ENCODE data around the gene PTPRT.

Gene PTPRT

DNA sequence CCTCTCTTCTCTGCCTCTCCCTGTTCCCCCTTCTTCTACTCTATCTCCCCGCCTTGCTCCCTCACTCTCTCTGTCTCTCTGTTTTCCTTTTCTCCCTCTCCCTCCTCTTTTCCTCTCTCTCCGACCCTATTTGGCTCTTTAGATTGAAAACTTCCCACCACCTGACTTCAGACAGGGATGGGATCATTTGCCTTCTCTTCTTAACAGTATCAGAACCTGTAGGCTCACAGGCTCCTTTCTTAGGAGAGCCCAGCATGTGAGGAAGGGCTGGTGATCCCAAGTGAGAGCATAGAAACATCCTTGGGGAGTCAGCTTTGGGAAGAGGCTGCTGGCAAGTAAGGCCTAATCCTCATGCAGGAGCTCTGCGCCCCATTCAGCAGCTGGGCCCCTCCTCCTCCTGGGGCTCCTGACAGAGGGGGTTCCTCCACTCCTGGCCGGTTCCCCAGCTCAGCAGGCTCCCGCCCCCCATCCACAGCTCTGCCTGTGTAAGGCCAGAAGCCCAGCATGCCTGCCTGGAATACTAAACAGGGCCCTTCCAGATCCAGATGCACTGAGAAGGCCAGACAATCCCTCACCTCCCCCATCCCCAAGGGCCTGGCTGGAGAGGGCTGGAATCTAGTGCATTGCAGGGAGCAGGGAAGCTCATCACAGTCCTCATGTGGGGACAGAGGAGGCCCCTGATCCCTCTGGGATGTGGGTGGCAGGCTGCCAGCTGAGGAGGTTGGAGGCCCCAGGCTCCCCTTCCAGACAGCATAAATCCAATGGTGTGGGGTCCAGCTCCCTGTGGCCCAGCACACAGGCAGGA, 93.4 kb downstream of the PTPRT start:
- Mint-ChIP-seq H3K36me3 (no peaks in the 10 kb centered on the region), H3K9me3 (peaks cover 14% of the 10 kb centered on the region), H3K27me3 (peaks cover 8% of the 10 kb centered on the region), H3K27ac (no peak overlapping the region), H3K4me3 (no peak overlapping the region), H3K4me1 (no peaks in the 10 kb centered on the region)

DNA sequence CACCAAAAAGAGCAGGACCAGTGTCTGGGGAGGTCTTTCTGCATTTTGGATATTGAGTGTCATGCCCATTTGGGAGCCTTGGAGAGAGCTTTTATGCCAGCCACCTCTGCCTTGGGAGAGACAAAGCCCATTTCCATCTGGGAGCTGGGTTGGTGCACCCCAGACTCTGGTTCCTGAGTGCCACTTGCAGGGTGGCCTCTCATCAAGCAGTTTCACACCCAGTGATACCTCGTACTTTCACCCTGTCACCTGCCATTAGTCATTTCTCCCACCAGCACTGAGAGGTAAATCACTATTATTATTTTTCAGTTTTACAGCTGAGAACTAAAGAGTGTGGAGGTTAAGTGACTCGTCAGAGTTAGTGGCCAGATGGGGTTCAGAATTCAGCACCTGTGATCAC, 94.7 kb downstream of the PTPRT start:
- Mint-ChIP-seq H3K27ac (no peak overlapping the region), H3K36me3 (no peaks in the 10 kb centered on the region), H3K4me3 (no peak overlapping the region), H3K4me1 (no peaks in the 10 kb centered on the region), H3K27me3 (peaks cover 8% of the 10 kb centered on the region), H3K9me3 (peaks cover 14% of the 10 kb centered on the region)

DNA sequence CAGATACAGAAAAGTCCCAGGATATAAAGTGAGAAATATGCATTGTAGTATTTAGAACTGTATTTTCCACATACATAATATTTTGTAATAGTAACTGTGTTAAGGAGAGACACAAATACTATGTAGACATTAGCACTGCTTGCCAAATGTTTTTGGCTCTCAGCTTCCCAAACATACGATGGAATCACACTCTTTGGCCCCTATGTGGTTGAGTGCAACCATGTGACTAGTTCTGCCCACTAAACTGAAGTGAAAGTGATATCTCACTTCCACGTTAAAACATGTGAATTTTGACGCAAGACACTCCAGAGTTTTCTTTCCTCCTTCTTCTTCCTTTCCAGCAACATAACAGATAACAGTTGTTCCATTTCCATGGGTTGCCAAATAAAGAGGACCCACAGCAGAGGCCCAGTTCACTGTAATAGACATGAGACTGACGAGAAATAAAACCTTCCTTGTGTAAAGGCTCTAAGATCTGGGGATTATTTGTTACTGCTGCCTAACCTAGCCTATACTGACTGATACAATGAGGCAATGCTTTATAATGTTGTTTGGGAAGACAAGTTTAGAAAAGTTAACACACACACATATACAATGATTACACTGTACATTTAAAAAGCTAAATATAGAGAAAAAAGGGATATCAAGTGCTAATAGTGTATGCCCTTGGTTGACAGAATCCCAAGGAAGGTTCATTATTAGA, 97.2 kb downstream of the PTPRT start:
- Mint-ChIP-seq H3K9me3 (peaks cover 18% of the 10 kb centered on the region), H3K4me1 (no peaks in the 10 kb centered on the region), H3K27me3 (peaks cover 4% of the 10 kb centered on the region), H3K27ac (no peak overlapping the region), H3K4me3 (no peak overlapping the region), H3K36me3 (no peaks in the 10 kb centered on the region)

GRCh38 chr20:43068482-43068881, 121.2 kb downstream of the PTPRT start:
- no peak overlapping the region for H3K27ac Mint-ChIP-seq
- peaks cover 4% of the 10 kb centered on the region for H3K9me3 Mint-ChIP-seq
- no peaks in the 10 kb centered on the region for H3K36me3 Mint-ChIP-seq
- peaks cover 1% of the 10 kb centered on the region for H3K27me3 Mint-ChIP-seq
- H3K4me3 Mint-ChIP-seq: no peak overlapping the region
- no peaks in the 10 kb centered on the region for H3K4me1 Mint-ChIP-seq

DNA sequence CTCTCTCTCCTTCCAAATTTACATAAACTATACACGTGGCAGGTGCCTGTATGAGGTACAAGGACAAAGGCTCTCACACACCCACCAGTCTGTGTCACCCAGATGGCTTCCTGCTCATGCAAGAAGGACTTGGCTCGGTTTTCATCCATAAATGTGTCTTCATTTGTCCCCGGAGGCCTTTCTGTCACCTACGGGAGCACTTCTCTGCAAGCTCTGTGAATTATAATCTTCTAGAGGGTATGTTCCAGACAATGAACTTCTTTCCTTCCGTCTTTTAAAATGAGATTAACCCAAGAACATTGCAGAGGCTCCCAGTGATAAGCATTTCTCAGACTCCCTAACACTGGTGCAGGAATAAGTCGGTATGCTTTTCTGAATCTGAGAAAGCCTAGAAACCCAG, 123.6 kb downstream of the PTPRT start:
- Mint-ChIP-seq H3K27ac (no peak overlapping the region), H3K4me3 (no peak overlapping the region), H3K9me3 (peaks cover 4% of the 10 kb centered on the region), H3K27me3 (peaks cover 1% of the 10 kb centered on the region), H3K36me3 (no peaks in the 10 kb centered on the region), H3K4me1 (no peaks in the 10 kb centered on the region)

DNA sequence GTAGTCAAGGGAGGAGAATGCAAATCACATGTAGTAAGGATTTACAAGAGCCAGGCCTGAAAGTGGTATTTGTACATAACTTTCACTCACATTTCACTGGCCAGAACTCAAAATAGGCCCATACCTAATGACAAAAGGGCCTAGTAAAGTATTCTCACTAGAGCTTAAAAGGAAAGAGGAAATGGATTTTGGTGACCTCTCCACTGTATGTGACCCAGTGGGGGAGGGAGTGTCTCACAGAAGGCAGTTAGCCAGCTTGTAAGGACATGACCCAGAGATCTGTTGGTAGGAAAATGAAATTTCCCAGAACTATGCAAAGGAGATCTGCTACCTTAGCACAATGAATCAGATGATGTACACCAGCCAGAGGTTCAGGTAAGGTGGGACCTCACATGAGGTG, 124.4 kb downstream of the PTPRT start:
- no peak overlapping the region for H3K4me3 Mint-ChIP-seq
- peaks cover 1% of the 10 kb centered on the region for H3K27me3 Mint-ChIP-seq
- peaks cover 4% of the 10 kb centered on the region for H3K9me3 Mint-ChIP-seq
- no peaks in the 10 kb centered on the region for H3K4me1 Mint-ChIP-seq
- H3K27ac Mint-ChIP-seq: no peak overlapping the region
- no peaks in the 10 kb centered on the region for H3K36me3 Mint-ChIP-seq

DNA sequence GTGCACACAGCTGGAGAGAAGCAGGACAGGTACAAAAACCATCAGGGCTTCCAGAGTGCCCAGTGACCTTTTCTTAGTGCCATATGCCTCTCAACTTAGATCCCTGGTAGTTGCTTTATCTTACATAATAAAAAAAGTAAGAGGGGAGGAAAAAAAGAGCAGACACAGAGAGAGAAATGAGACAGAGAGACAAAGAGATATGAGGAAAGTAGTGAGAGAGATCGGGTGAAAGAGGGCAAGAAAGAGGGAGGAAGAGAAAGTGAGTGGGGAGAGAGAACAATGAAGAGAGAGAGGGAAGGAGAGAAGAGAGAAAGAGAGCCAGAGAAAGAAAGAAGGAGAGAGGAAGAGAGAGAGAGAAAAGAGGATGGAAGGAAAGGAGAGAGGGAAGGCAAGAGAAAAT, 131.6 kb downstream of the PTPRT start:
- Mint-ChIP-seq H3K9me3 (peaks cover 6% of the 10 kb centered on the region), H3K4me3 (no peak overlapping the region), H3K36me3 (no peaks in the 10 kb centered on the region), H3K27ac (no peak overlapping the region), H3K4me1 (no peaks in the 10 kb centered on the region), H3K27me3 (peaks cover 7% of the 10 kb centered on the region)

GRCh38 chr20:43057317-43057716, 132.4 kb downstream of the PTPRT start:
- Mint-ChIP-seq H3K27ac (no peak overlapping the region), H3K4me1 (no peaks in the 10 kb centered on the region), H3K27me3 (peaks cover 8% of the 10 kb centered on the region), H3K4me3 (no peak overlapping the region), H3K9me3 (peaks cover 10% of the 10 kb centered on the region), H3K36me3 (no peaks in the 10 kb centered on the region)

DNA sequence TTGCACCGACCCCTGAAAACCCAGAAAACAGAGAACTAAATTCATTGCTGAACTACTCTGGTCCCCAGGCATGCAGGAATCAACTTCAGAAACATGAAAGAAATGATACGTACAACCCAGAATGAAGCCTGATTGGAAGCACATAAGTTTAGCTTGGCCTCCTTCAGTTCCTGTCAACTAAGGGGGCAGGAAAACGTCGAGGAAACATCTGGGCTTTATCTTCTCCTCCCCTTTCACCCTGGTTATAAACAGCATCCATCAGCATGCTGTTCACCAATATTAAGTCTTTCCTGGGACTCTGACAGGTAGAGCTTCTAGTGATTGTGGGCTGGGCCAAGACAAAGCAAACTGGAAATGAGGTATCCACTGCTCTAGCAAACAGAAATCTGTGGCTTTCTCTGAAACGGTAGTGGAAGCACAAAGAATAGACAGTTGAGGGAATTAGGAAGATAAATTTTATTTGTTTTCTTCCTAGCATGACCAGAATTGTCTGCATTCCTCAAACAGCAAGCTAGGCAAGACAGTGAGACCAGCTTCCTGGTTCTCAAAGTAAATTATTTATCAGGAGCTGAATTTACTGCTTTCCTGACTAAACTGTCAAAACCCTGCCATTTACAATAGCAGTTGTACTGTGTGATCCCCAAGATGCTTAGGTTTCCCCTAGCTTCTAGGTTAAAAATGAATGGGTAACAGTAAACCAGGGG, 134.4 kb downstream of the PTPRT start:
- no peak overlapping the region for H3K4me3 Mint-ChIP-seq
- no peaks in the 10 kb centered on the region for H3K36me3 Mint-ChIP-seq
- H3K27me3 Mint-ChIP-seq: peaks cover 7% of the 10 kb centered on the region
- H3K27ac Mint-ChIP-seq: no peak overlapping the region
- H3K9me3 Mint-ChIP-seq: peaks cover 10% of the 10 kb centered on the region
- no peaks in the 10 kb centered on the region for H3K4me1 Mint-ChIP-seq

GRCh38 chr20:43052532-43052931, 137.2 kb downstream of the PTPRT start:
- no peaks in the 10 kb centered on the region for H3K36me3 Mint-ChIP-seq
- no peak overlapping the region for H3K27ac Mint-ChIP-seq
- peaks cover 10% of the 10 kb centered on the region for H3K9me3 Mint-ChIP-seq
- no peak overlapping the region for H3K4me3 Mint-ChIP-seq
- peaks cover 7% of the 10 kb centered on the region for H3K27me3 Mint-ChIP-seq
- H3K4me1 Mint-ChIP-seq: no peaks in the 10 kb centered on the region

DNA sequence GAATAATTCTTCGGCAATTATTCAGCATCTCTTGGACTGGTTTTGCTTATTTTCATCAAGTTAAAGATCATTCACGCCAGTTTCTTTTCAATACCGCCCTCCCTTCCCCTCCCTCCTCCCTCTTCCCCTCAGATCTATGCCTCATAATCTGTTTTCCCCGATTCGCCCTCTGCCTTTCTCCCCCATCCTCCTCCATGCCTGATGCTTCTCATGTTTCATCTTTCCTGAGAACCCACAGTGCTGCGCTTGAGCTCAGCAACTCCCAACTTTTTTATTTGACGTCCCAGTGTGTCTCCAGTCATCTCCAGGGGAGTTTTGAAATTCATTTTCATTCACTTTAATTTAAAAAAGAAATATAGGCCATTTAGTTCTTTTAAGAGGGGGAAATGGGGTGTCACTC, 142.7 kb downstream of the PTPRT start:
- Mint-ChIP-seq H3K9me3 (peaks cover 6% of the 10 kb centered on the region), H3K36me3 (no peaks in the 10 kb centered on the region), H3K27me3 (peaks cover 1% of the 10 kb centered on the region), H3K4me3 (no peak overlapping the region), H3K27ac (no peak overlapping the region), H3K4me1 (no peaks in the 10 kb centered on the region)

- Mint-ChIP-seq H3K36me3 (no peaks in the 10 kb centered on the region), H3K4me3 (no peak overlapping the region), H3K27me3 (peaks cover 1% of the 10 kb centered on the region), H3K9me3 (peaks cover 16% of the 10 kb centered on the region), H3K4me1 (no peaks in the 10 kb centered on the region), H3K27ac (no peak overlapping the region)
These were observed 145.8 kb downstream of the PTPRT start for GRCh38 chr20:43043887-43044286.

DNA sequence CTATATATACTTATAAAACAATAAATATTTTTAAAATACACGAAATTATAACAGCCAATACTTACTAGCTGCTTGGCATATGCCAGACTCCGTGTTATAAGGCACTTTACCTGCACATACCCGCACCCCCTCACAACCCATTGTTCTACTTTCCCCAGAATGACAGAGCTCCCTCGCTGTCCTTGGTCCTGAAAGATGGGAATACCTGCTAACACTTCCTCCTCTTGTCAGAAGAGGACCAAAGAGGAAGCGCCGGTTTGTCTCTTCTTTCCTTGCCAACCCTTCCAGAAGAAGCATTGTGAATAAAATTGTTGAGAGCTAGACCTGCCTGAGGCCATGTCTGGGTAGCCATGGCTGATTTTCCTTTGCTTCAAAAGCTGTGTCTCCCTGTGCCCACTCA, 149.3 kb downstream of the PTPRT start:
- Mint-ChIP-seq H3K4me1 (no peaks in the 10 kb centered on the region), H3K9me3 (peaks cover 16% of the 10 kb centered on the region), H3K36me3 (no peaks in the 10 kb centered on the region), H3K4me3 (no peak overlapping the region), H3K27ac (no peak overlapping the region), H3K27me3 (peaks cover 1% of the 10 kb centered on the region)

- no peaks in the 10 kb centered on the region for H3K36me3 Mint-ChIP-seq
- H3K4me1 Mint-ChIP-seq: no peaks in the 10 kb centered on the region
- H3K27me3 Mint-ChIP-seq: no peaks in the 10 kb centered on the region
- no peak overlapping the region for H3K27ac Mint-ChIP-seq
- H3K4me3 Mint-ChIP-seq: no peak overlapping the region
- H3K9me3 Mint-ChIP-seq: peaks cover 10% of the 10 kb centered on the region
These were observed 151.9 kb downstream of the PTPRT start for GRCh38 chr20:43037605-43038309.

GRCh38 chr20:43034981-43035724, 154.6 kb downstream of the PTPRT start:
- Mint-ChIP-seq H3K9me3 (peaks cover 10% of the 10 kb centered on the region), H3K27ac (no peak overlapping the region), H3K4me3 (no peak overlapping the region), H3K36me3 (no peaks in the 10 kb centered on the region), H3K27me3 (no peaks in the 10 kb centered on the region), H3K4me1 (no peaks in the 10 kb centered on the region)
